GM21723 (cell line): ENCODE measurements around the gene PTPRG.
A peak's percentile ranks its signal among the peaks of the same experiment; 100 is the strongest.

Source experiments
- ATAC-seq: cut with Tn5 transposase; IDR thresholded peaks from one replicate; pipeline ENCODE4 v1.9.1; 2021; ENCODE audit warnings: mild to moderate bottlenecking, moderate library complexity; ENCODE audit not compliant: unreplicated experiment

The PTPRG gene

DNA sequence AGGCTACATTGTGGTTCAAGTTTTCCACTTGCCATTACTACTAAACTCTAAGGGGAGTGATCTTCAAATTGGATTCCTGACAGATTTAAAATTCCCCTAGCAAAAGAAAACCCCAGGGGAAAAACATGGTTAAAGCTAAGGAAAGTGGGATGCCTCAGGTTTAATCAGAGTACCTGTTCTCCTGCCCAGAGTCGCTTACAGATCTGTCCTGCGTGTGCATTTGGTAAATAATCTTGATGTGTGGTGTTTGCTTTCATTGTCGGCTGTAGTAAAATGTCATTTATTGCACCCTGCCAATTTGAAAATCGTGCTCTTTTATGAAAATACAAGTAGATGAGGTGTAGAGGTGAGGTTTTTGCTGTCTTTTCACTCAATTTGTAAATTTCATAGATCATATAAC, 323.4 kb downstream of the PTPRG start:
- no peak for ATAC-seq

DNA sequence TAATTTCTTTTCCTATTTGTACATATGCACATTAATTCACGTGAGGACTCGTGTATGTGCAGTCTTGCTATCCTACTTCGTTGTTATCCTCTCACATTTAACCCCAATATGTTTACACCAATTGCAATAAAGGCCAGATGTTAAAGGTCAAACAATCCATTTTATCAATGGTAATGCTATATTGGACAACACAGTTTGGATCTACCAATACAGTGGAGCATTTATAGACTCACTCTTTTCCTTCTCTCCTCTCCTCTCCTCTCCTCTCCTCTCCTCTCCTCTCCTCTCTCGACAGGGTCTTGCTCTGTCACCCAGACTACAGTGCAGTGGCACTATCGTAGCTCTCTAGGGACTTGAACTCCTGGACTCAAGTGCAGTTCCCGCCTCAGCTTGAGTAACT, 324.0 kb downstream of the PTPRG start:
- no peak for ATAC-seq

DNA sequence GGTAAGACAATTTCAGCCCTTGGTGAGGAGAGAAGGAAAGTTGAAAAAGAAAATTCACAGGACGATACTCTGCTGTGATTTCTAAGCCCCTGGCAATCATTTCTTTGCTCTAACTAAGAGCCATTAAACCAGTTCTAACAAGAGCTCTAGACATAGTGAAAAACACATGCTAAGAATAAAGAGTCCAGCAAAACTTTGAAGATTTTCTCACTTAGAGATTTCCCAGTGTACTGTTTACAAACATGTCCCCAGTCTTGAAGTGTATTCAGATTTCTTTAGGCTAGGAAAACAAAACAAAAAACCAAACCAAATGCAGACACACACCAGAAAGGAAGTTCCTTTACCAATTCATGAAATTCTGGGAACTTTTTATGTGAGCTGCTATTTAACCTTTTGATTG, 325.8 kb downstream of the PTPRG start:
- ATAC-seq = no peak

- ATAC-seq = no peak
Observed at GRCh38 chr3:61889259-61889658, 327.9 kb downstream of the PTPRG start.

- ATAC-seq = no peak
Observed at GRCh38 chr3:61890167-61890566, 328.8 kb downstream of the PTPRG start.

GRCh38 chr3:61890586-61890985, 329.2 kb downstream of the PTPRG start:
- ATAC-seq = no peak

GRCh38 chr3:61892891-61893290, 331.5 kb downstream of the PTPRG start:
- no peak for ATAC-seq

GRCh38 chr3:61893840-61894566, 332.6 kb downstream of the PTPRG start:
- no peak for ATAC-seq

- ATAC-seq = peak; percentile 97
Observed at GRCh38 chr3:61894988-61895935, 333.9 kb downstream of the PTPRG start.

DNA sequence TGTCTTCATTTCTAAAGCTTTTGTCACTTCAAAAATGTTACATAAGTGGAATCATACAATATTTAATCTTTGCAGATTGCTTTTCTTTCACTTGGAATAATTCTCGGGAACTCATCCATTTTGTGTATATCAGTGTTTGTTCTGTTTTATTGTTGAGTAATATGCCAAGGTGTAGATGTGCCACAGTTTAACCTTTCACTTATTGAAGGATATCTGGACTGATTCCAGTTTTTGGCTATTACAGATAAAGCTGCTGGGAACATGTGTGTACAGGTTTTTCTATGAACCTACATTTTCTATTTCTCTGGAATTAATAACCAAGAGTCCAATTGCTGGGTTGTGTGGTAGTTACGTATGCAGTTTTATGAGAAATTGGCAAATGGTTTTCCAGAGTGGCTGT, 334.9 kb downstream of the PTPRG start:
- no peak for ATAC-seq

GRCh38 chr3:61897848-61898247, 336.5 kb downstream of the PTPRG start:
- no peak for ATAC-seq

- ATAC-seq = no peak
Observed at GRCh38 chr3:61899700-61900462, 338.5 kb downstream of the PTPRG start.

- ATAC-seq = no peak
Observed at GRCh38 chr3:61901496-61901895, 340.1 kb downstream of the PTPRG start.

GRCh38 chr3:61901986-61902385, 340.6 kb downstream of the PTPRG start:
- no peak for ATAC-seq

DNA sequence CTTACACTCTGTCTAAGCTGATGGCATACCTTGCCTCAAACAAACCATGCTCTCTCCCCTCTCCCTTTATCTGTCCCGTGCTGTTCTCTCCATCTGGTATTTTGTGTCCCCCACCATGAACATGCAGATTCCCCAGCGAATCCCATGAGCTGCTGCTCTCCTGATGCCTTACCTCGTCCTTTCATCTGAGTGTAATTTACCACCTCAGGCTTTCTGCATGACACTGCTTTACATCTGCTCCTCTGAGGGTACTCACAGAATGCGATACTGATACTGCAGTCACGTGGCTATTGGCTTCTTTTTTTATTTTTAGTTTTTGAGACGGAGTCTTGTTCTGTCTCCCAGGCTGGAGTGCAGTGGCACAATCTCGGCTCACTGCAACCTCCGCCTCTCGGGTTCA, 341.7 kb downstream of the PTPRG start:
- no peak for ATAC-seq

DNA sequence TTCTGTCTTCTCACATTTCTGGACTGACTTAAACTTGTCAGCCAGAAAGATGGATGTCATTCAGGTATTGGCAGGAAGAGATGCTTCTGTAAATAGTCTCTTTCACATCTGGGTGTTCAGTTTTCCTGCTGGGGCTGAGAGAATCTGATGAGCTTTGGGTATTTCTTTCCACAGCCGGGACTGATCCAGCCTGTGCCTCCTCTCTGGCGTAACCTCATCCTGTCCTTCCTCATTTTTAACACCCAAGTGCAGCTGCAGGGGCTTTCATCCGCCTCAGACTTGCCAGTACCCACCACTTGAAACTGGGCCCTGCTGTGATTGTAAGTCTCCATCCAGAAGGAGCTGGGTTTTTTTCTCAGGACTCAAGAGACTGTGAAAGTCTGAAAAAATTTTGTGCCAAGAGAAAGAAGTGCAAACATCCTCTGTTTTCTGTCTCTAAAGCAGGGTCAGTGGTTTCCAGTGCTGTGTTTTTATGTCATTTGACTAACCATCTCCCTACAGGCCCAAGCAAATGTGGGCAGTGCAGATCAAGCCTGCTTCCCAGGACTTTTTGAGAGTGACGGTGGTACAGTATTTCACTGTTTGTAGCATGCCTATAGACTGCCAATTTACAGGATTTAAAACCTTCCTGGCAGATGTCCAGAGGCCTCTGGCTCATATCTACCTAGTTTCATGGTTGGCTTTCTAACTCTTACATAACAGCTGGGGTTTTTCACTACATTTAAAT, 342.7 kb downstream of the PTPRG start:
- no peak for ATAC-seq

GRCh38 chr3:61907210-61907795, 345.9 kb downstream of the PTPRG start:
- ATAC-seq = no peak

- ATAC-seq = no peak
Observed at GRCh38 chr3:61908382-61908781, 347.0 kb downstream of the PTPRG start.

- ATAC-seq = no peak
Observed at GRCh38 chr3:61910732-61911131, 349.4 kb downstream of the PTPRG start.

GRCh38 chr3:61912158-61912557, 350.8 kb downstream of the PTPRG start:
- peak; percentile 69 for ATAC-seq
